ENCODE data around the gene TFB2M. TPM values are rescaled to one million over a fixed set of nuclear protein-coding genes. Genes with fewer than 3 reads are reported as not detected.
"Not testable (repeated sequence)": the region's sequence is repeated elsewhere in the genome, so short reads cannot be mapped to it uniquely, and the experiment has no call there.

The TFB2M gene
- total RNA-seq, 1 experiment from 2014 or later, result 52.0 TPM

GRCh38 chr1:246608616-246609376 lies 42.7 kb upstream of the TFB2M start:
- POLR2A ChIA-PET, result interaction anchor here (0.7 to 4.7 kb wide), 10 partner anchors 9 to 1522 kb away, joined by 3 to 50 read pairs (median 5); partner anchors contain the start of genes CNST and TFB2M
- H3K4me3 Mint-ChIP-seq (ENCODE audit: unreplicated experiment), result peak overlapping the region; percentile 66
- CTCF ChIA-PET, result interaction anchor here (0.6 to 1.8 kb wide), 5 partner anchors 13 to 26 kb away, joined by 3 to 7 read pairs (median 5); no protein-coding TSS in a partner anchor
- H3K27me3 Mint-ChIP-seq (ENCODE audit: insufficient read depth, unreplicated experiment), result no peaks in the 10 kb centered on the region
- peaks cover 7% of the 10 kb centered on the region for H3K36me3 Mint-ChIP-seq (ENCODE audit: insufficient read depth, unreplicated experiment)
- peaks cover 39% of the 10 kb centered on the region for H3K4me1 Mint-ChIP-seq (ENCODE audit: insufficient read depth, unreplicated experiment)
- intact Hi-C loops (cut with micrococcal nuclease), result loop anchor here (1.0 to 2.0 kb wide), 3 partner anchors 42 to 144 kb away; partner anchors contain the start of genes CNST and TFB2M
- no peak for TF ChIP-seq CTCF (IDR thresholded peaks at IDR 0.05; ENCODE audit: unreplicated experiment)
- H3K9me3 Mint-ChIP-seq (ENCODE audit: unreplicated experiment), result peaks cover 1% of the 10 kb centered on the region
- peak; percentile 99 for DNase-seq (ENCODE audit: unreplicated experiment)
- peak overlapping the region; percentile 95 for H3K27ac Mint-ChIP-seq (ENCODE audit: low read depth, unreplicated experiment)
- BruUV-seq (replicated peaks), result TSS peak; percentile 91

- Mint-ChIP-seq H3K4me1 (ENCODE audit: insufficient read depth, unreplicated experiment) (peaks cover 31% of the 10 kb centered on the region), H3K27ac (ENCODE audit: low read depth, unreplicated experiment) (no peak overlapping the region), H3K27me3 (ENCODE audit: insufficient read depth, unreplicated experiment) (no peaks in the 10 kb centered on the region), H3K36me3 (ENCODE audit: insufficient read depth, unreplicated experiment) (peaks cover 7% of the 10 kb centered on the region), H3K9me3 (ENCODE audit: unreplicated experiment) (peaks cover 8% of the 10 kb centered on the region), H3K4me3 (ENCODE audit: unreplicated experiment) (no peak overlapping the region)
- no peak for DNase-seq (ENCODE audit: unreplicated experiment)
- BruUV-seq (replicated peaks), result no TSS peak
- CTCF ChIA-PET, result no interaction called here
- no peak for TF ChIP-seq CTCF (IDR thresholded peaks at IDR 0.05; ENCODE audit: unreplicated experiment)
- intact Hi-C loops (cut with micrococcal nuclease), result no loop called here
- POLR2A ChIA-PET, result interaction anchor here (2.1 to 4.7 kb wide), 3 partner anchors 10 to 40 kb away, joined by 7 to 50 read pairs (median 21); partner anchors contain the start of genes CNST and TFB2M
Measured at GRCh38 chr1:246607462-246607861, 41.4 kb upstream of the TFB2M start.

GRCh38 chr1:246605231-246605630 lies 39.2 kb upstream of the TFB2M start:
- CTCF ChIA-PET; H3K9me3 Mint-ChIP-seq (ENCODE audit: unreplicated experiment); POLR2A ChIA-PET; intact Hi-C loops (cut with micrococcal nuclease); H3K4me3 Mint-ChIP-seq (ENCODE audit: unreplicated experiment); H3K27me3 Mint-ChIP-seq (ENCODE audit: insufficient read depth, unreplicated experiment); BruUV-seq (replicated peaks); H3K27ac Mint-ChIP-seq (ENCODE audit: low read depth, unreplicated experiment); H3K36me3 Mint-ChIP-seq (ENCODE audit: insufficient read depth, unreplicated experiment); DNase-seq (ENCODE audit: unreplicated experiment): not testable (repeated sequence)
- H3K4me1 Mint-ChIP-seq (ENCODE audit: insufficient read depth, unreplicated experiment), result peaks cover 23% of the 10 kb centered on the region

- Mint-ChIP-seq H3K4me3 (ENCODE audit: unreplicated experiment) (no peak overlapping the region), H3K36me3 (ENCODE audit: insufficient read depth, unreplicated experiment) (no peaks in the 10 kb centered on the region), H3K9me3 (ENCODE audit: unreplicated experiment) (peaks cover 8% of the 10 kb centered on the region), H3K4me1 (ENCODE audit: insufficient read depth, unreplicated experiment) (no peaks in the 10 kb centered on the region), H3K27ac (ENCODE audit: low read depth, unreplicated experiment) (no peak overlapping the region), H3K27me3 (ENCODE audit: insufficient read depth, unreplicated experiment) (no peaks in the 10 kb centered on the region)
- intact Hi-C loops (cut with micrococcal nuclease), result no loop called here
- no peak for DNase-seq (ENCODE audit: unreplicated experiment)
- TF ChIP-seq CTCF (IDR thresholded peaks at IDR 0.05; ENCODE audit: unreplicated experiment), result no peak
- POLR2A ChIA-PET, result interaction anchor here (1.1 to 1.3 kb wide), 2 partner anchors 35 to 36 kb away, joined by 3 to 5 read pairs; partner anchors contain the start of genes CNST and TFB2M
- CTCF ChIA-PET, result interaction anchor here (0.6 to 0.8 kb wide), 4 partner anchors 26 to 1448 kb away, joined by 3 read pairs; no protein-coding TSS in a partner anchor
- BruUV-seq (replicated peaks), result no TSS peak
Measured at GRCh38 chr1:246602194-246602593, 36.1 kb upstream of the TFB2M start.

Measured in MCF 10A (cell line).